Measurements from ENCODE around the gene TOR4A. TPM values are rescaled to one million over a fixed set of nuclear protein-coding genes. Genes with fewer than 3 reads are reported as not detected.

Gene TOR4A
- total RNA-seq, 2 donors from 2014 or later, result 14.2 to 18.9 TPM

- WGBS, 2 experiments (ENCODE audit: insufficient coverage in 1 of 2, insufficient read length in 1 of 2), result 91 to 98% methylated on average over 13 to 25 of the region's 25 CpGs
- Histone ChIP-seq H3K4me3 (ENCODE audit: low read length) (no peak overlapping the region), H3K27ac (ENCODE audit: low read depth, low read length) (no peak overlapping the region), H3K36me3 (ENCODE audit: control insufficient read depth, insufficient read depth, low read length) (peaks cover 22% of the 10 kb centered on the region), H3K9ac (ENCODE audit: extremely low read depth, low read length, poor library complexity, severe bottlenecking) (no peak overlapping the region), H3K27me3 (ENCODE audit: control insufficient read depth, insufficient read depth, low read length, poor library complexity, severe bottlenecking) (no peaks in the 10 kb centered on the region), H3K9me3 (ENCODE audit: control insufficient read depth, low read length) (no peaks in the 10 kb centered on the region), H3K4me1 (ENCODE audit: control insufficient read depth, insufficient read depth, low read length) (peaks cover 14% of the 10 kb centered on the region)
- H3K36me3 Mint-ChIP-seq (ENCODE audit: low read depth), result peaks cover 19% of the 10 kb centered on the region
- no peak for TF ChIP-seq CTCF (conservative IDR thresholded peaks at IDR 0.05)
- no peak overlapping the region for H3K4me3 Mint-ChIP-seq
- no peaks in the 10 kb centered on the region for H3K9me3 Mint-ChIP-seq
- H3K4me1 Mint-ChIP-seq, result peaks cover 43% of the 10 kb centered on the region
- peak; percentile 55 for DNase-seq
- H3K27ac Mint-ChIP-seq, result no peak overlapping the region
- peaks cover 4% of the 10 kb centered on the region for H3K27me3 Mint-ChIP-seq (ENCODE audit: insufficient read depth)
Measured at GRCh38 chr9:137245450-137246421, 31.8 kb upstream of the TOR4A start.

DNA sequence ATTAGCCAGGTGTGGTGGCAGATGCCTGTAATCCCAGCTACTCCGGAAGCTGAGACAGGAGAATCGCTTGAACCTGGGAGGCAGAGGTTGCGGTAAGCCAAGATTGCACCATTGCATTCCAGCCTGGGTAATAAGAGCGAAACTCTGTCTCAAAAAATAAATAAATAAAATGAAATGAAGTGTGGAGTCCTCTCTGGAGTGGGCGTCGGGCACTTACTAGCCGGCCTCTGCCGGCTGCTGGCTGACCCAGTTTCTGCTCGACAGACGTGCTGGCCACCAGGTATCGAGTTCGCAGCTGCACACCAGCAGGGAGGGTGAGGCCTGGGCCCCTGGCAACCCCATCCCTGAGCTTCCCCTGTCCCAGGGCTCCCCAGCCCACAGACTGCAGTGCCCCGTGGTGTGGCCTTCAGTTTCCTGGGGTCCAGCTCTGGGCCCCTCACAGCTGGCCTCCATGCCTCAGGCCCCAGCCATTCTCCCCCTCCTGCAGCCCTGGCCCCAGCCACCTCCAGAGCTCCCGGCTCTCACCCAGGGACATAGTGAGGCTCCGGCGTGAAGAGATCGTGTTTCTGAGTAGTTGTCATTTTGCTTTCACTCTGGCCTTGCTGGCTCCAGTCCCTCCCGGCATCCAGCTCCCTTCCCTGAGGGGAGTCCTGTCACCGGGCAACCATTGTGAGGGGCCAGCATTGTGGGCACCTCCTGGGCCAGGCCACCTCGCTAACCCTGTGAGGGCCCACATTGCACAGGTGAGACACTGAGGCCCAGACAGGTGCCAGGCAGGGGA, 30.2 kb upstream of the TOR4A start:
- Histone ChIP-seq H3K4me1 (ENCODE audit: control insufficient read depth, insufficient read depth, low read length) (peaks cover 18% of the 10 kb centered on the region), H3K9me3 (ENCODE audit: control insufficient read depth, low read length) (no peaks in the 10 kb centered on the region), H3K36me3 (ENCODE audit: control insufficient read depth, insufficient read depth, low read length) (peaks cover 17% of the 10 kb centered on the region), H3K4me3 (ENCODE audit: low read length) (no peak overlapping the region), H3K27ac (ENCODE audit: low read depth, low read length) (no peak overlapping the region), H3K9ac (ENCODE audit: extremely low read depth, low read length, poor library complexity, severe bottlenecking) (no peak overlapping the region), H3K27me3 (ENCODE audit: control insufficient read depth, insufficient read depth, low read length, poor library complexity, severe bottlenecking) (no peaks in the 10 kb centered on the region)
- H3K36me3 Mint-ChIP-seq (ENCODE audit: low read depth), result peaks cover 16% of the 10 kb centered on the region
- peaks cover 4% of the 10 kb centered on the region for H3K27me3 Mint-ChIP-seq (ENCODE audit: insufficient read depth)
- no peak for TF ChIP-seq CTCF (conservative IDR thresholded peaks at IDR 0.05)
- H3K4me3 Mint-ChIP-seq, result no peak overlapping the region
- no peak overlapping the region for H3K27ac Mint-ChIP-seq
- DNase-seq, result no peak
- peaks cover 44% of the 10 kb centered on the region for H3K4me1 Mint-ChIP-seq
- no peaks in the 10 kb centered on the region for H3K9me3 Mint-ChIP-seq
- WGBS, 2 experiments (ENCODE audit: insufficient coverage in 1 of 2, insufficient read length in 1 of 2), result 74 to 80% methylated on average over 13 to 20 of the region's 20 CpGs

GRCh38 chr9:137247916-137248175, 29.7 kb upstream of the TOR4A start:
- no peaks in the 10 kb centered on the region for H3K27me3 ChIP-seq (ENCODE audit: control insufficient read depth, insufficient read depth, low read length, poor library complexity, severe bottlenecking)
- no peak overlapping the region for H3K4me3 ChIP-seq (ENCODE audit: low read length)
- Mint-ChIP-seq H3K9me3 (no peaks in the 10 kb centered on the region), H3K27ac (no peak overlapping the region), H3K36me3 (ENCODE audit: low read depth) (peaks cover 10% of the 10 kb centered on the region), H3K4me3 (no peak overlapping the region), H3K27me3 (ENCODE audit: insufficient read depth) (peaks cover 4% of the 10 kb centered on the region), H3K4me1 (peaks cover 38% of the 10 kb centered on the region)
- H3K36me3 ChIP-seq (ENCODE audit: control insufficient read depth, insufficient read depth, low read length), result peaks cover 12% of the 10 kb centered on the region
- H3K9ac ChIP-seq (ENCODE audit: extremely low read depth, low read length, poor library complexity, severe bottlenecking), result no peak overlapping the region
- H3K4me1 ChIP-seq (ENCODE audit: control insufficient read depth, insufficient read depth, low read length), result peaks cover 16% of the 10 kb centered on the region
- DNase-seq, result no peak
- H3K9me3 ChIP-seq (ENCODE audit: control insufficient read depth, low read length), result no peaks in the 10 kb centered on the region
- WGBS, 2 experiments (ENCODE audit: insufficient coverage in 1 of 2, insufficient read length in 1 of 2), result 92 to 93% methylated on average over 2 to 6 of the region's 6 CpGs
- no peak overlapping the region for H3K27ac ChIP-seq (ENCODE audit: low read depth, low read length)
- no peak for TF ChIP-seq CTCF (conservative IDR thresholded peaks at IDR 0.05)

Data from endodermal cell (in vitro differentiated cells).